ENCODE results near the gene ARID3A.

Gene ARID3A

DNA sequence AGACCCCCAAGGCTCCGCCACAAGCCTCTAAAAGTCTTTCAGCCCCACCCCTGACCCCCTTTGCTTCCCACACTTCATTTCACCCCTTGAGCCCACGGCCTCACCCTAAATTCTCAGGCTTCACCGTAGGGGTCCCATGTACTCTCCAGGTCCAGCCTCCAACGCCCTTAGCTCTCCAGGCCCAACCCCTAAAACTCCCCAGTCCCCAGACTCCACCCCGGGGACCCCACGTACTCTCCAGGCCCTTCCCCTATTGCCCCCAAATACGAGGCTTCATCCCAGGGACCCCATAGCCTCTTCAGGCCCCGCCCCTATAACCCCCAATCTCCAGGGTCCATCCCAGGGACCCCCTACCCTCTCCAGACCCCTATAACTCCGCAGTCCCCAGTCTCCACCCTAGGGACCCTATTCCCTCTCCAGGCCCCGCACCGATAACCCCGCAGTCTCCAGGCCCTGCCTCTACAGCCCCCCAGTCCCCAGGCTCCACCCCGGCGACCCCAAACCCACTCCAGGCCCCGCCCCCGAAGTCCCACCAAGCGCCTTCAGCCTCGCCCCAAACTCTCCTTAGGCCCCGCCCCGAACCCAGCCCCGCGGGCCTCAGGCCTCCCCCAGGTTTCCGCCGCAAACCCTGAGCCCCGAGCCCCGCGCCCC lies 33.5 kb upstream of the ARID3A start:
- Histone ChIP-seq H4K20me1 (ENCODE audit: low read depth, low read length) (no peaks in the 10 kb centered on the region), H3K27me3 (ENCODE audit: low read length) (no peaks in the 10 kb centered on the region), H3K9ac (ENCODE audit: low read length) (peak overlapping the region; percentile 77), H2AFZ (ENCODE audit: low read depth, low read length, severe bottlenecking) (no peak overlapping the region), H3K36me3 (ENCODE audit: low read length) (no peaks in the 10 kb centered on the region), H3K79me2 (ENCODE audit: insufficient read depth, low read length) (peaks cover 5% of the 10 kb centered on the region; the same call in 1 of the 2 replicates), H3F3A (ENCODE audit: insufficient read depth) (peaks cover 7% of the 10 kb centered on the region; the same call in 1 of the 2 replicates), H3K4me2 (ENCODE audit: low read depth, low read length, poor library complexity, severe bottlenecking) (peak overlapping the region; percentile 96), H3K9me3 (ENCODE audit: insufficient read depth, low read length) (no peaks in the 10 kb centered on the region), H3K4me3 (ENCODE audit: insufficient read depth, low read length, poor library complexity, severe bottlenecking) (peak overlapping the region; percentile 93), H3K27ac (ENCODE audit: low read depth, low read length) (peak overlapping the region; percentile 75), H3K9me2 (replicated peaks; ENCODE audit: insufficient read depth, low read length) (no peaks in the 10 kb centered on the region)
- TF ChIP-seq EZH2phosphoT487 (conservative IDR thresholded peaks at IDR 0.05; ENCODE audit: low read length) (no peak), CTCF (IDR thresholded peaks at IDR 0.05; ENCODE audit: insufficient read depth, low read length, poor library complexity, severe bottlenecking) (no peak)

GRCh38 chr19:892894-893689 lies 32.7 kb upstream of the ARID3A start, which contains the start of the genes MED16 and RNU6-9:
Gene MED16, minus strand, starts transcription at chr19:893187. Its CDS starts 2,056 bp downstream, at chr19:891131.
Gene RNU6-9, plus strand, starts transcription at chr19:893484.
- H3K9me2 ChIP-seq (replicated peaks; ENCODE audit: insufficient read depth, low read length): no peaks in the 10 kb centered on the region
- H3K36me3 ChIP-seq (ENCODE audit: low read length): no peaks in the 10 kb centered on the region
- peak within 1 kb of the TSS; percentile 96 for H3K4me2 ChIP-seq (ENCODE audit: low read depth, low read length, poor library complexity, severe bottlenecking)
- H2AFZ ChIP-seq (ENCODE audit: low read depth, low read length, severe bottlenecking): peak within 1 kb of the TSS; percentile 88
- H3K9ac ChIP-seq (ENCODE audit: low read length): peak within 1 kb of the TSS; percentile 77
- peaks cover 5% of the 10 kb centered on the region; the same call in 1 of the 2 replicates for H3K79me2 ChIP-seq (ENCODE audit: insufficient read depth, low read length)
- H3F3A ChIP-seq (ENCODE audit: insufficient read depth): peaks cover 7% of the 10 kb centered on the region; the same call in 1 of the 2 replicates
- H4K20me1 ChIP-seq (ENCODE audit: low read depth, low read length): no peaks in the 10 kb centered on the region
- no peaks in the 10 kb centered on the region for H3K27me3 ChIP-seq (ENCODE audit: low read length)
- peak within 1 kb of the TSS; percentile 93 for H3K4me3 ChIP-seq (ENCODE audit: insufficient read depth, low read length, poor library complexity, severe bottlenecking)
- H3K27ac ChIP-seq (ENCODE audit: low read depth, low read length): peak within 1 kb of the TSS; percentile 75
- H3K9me3 ChIP-seq (ENCODE audit: insufficient read depth, low read length): no peaks in the 10 kb centered on the region
- TF ChIP-seq CTCF (IDR thresholded peaks at IDR 0.05; ENCODE audit: insufficient read depth, low read length, poor library complexity, severe bottlenecking) (no peak), EZH2phosphoT487 (conservative IDR thresholded peaks at IDR 0.05; ENCODE audit: low read length) (no peak)

GRCh38 chr19:896434-896833 lies 29.4 kb upstream of the ARID3A start:
- no peak overlapping the region for H3K27ac ChIP-seq (ENCODE audit: low read depth, low read length)
- H3K4me2 ChIP-seq (ENCODE audit: low read depth, low read length, poor library complexity, severe bottlenecking): no peak overlapping the region
- H3K36me3 ChIP-seq (ENCODE audit: low read length): no peaks in the 10 kb centered on the region
- H3K4me3 ChIP-seq (ENCODE audit: insufficient read depth, low read length, poor library complexity, severe bottlenecking): no peak overlapping the region
- TF ChIP-seq EZH2phosphoT487 (conservative IDR thresholded peaks at IDR 0.05; ENCODE audit: low read length) (no peak), CTCF (IDR thresholded peaks at IDR 0.05; ENCODE audit: insufficient read depth, low read length, poor library complexity, severe bottlenecking) (no peak)
- no peak overlapping the region for H2AFZ ChIP-seq (ENCODE audit: low read depth, low read length, severe bottlenecking)
- H3F3A ChIP-seq (ENCODE audit: insufficient read depth): peaks cover 12% of the 10 kb centered on the region
- H3K9ac ChIP-seq (ENCODE audit: low read length): no peak overlapping the region
- H4K20me1 ChIP-seq (ENCODE audit: low read depth, low read length): no peaks in the 10 kb centered on the region
- peaks cover 5% of the 10 kb centered on the region; the same call in 1 of the 2 replicates for H3K79me2 ChIP-seq (ENCODE audit: insufficient read depth, low read length)
- H3K27me3 ChIP-seq (ENCODE audit: low read length): no peaks in the 10 kb centered on the region
- no peaks in the 10 kb centered on the region for H3K9me3 ChIP-seq (ENCODE audit: insufficient read depth, low read length)
- H3K9me2 ChIP-seq (replicated peaks; ENCODE audit: insufficient read depth, low read length): no peaks in the 10 kb centered on the region
